Colonic mucosa (tissue), 4 donors: ENCODE results near the gene CETP. TPM values are rescaled to one million over a fixed set of nuclear protein-coding genes. Genes with fewer than 3 reads are reported as not detected.
A peak's percentile ranks its signal among the peaks of the same experiment; 100 is the strongest.

ENCODE experiments used
- DNase-seq: peaks from one replicate; pipeline ENCODE4 v3.0.0-alpha.2; 2020
- H3K27ac ChIP-seq: fragments of 200-600 bp; one replicate; pipeline ENCODE4 v1.8.0; 2021
- H3K27me3 ChIP-seq: fragments of 200-600 bp; one replicate; pipeline ENCODE4 v1.8.0; 2021
- H3K36me3 ChIP-seq: fragments of 200-600 bp; one replicate; pipeline ENCODE4 v1.8.0; 2021
- H3K4me1 ChIP-seq: fragments of 200-600 bp; one replicate; pipeline ENCODE4 v1.8.0; 2021; ENCODE audit warnings: mild to moderate bottlenecking
- H3K4me3 ChIP-seq: fragments of 200-600 bp; one replicate; pipeline ENCODE4 v1.8.0; 2021
- H3K9ac ChIP-seq, 2 donors: one replicate each; pipeline ENCODE4 v1.7.0; 2013; ENCODE audit warnings: control low read depth in 2 of 2, low read depth in 2 of 2, low read length in 2 of 2
- H3K9me3 ChIP-seq: fragments of 200-600 bp; one replicate; pipeline ENCODE4 v1.8.0; 2021
- intact Hi-C: fragments of 100-400 bp; cut with DNase I; formaldehyde crosslinking; loops from one replicate; pipeline ENCODE4 v1.14.1; 2022
- total RNA-seq, 2 donors: library from RNA; stranded (reverse); fragmentation: NEBNext Ultra II Directional in 1 of 2; extraction: Animal tissue kit (Norgen Biotek cat#: 25700) in 1 of 2; gene quantifications; one replicate each; pipeline ENCODE4 v1.2.1, GENCODE V29; 2021
- TF ChIP-seq, protein P1 (sequence below): fragments of 200-600 bp; IDR thresholded peaks from one replicate; pipeline ENCODE4 v1.8.0; 2022; ENCODE audit warnings: antibody characterized with exemption, mild to moderate bottlenecking
- donor health status: healthy.
- donor health status: DM: no; HTN: no; CAD: no.
- donor health status: DM: no; HTN: no; CAD: no.

The CETP gene
- total RNA-seq, 2 donors from 2014 or later, result not detected

GRCh38 chr16:56964243-56965148 is 2.7 kb downstream of the CETP start:
- TF ChIP-seq, protein P1, sequence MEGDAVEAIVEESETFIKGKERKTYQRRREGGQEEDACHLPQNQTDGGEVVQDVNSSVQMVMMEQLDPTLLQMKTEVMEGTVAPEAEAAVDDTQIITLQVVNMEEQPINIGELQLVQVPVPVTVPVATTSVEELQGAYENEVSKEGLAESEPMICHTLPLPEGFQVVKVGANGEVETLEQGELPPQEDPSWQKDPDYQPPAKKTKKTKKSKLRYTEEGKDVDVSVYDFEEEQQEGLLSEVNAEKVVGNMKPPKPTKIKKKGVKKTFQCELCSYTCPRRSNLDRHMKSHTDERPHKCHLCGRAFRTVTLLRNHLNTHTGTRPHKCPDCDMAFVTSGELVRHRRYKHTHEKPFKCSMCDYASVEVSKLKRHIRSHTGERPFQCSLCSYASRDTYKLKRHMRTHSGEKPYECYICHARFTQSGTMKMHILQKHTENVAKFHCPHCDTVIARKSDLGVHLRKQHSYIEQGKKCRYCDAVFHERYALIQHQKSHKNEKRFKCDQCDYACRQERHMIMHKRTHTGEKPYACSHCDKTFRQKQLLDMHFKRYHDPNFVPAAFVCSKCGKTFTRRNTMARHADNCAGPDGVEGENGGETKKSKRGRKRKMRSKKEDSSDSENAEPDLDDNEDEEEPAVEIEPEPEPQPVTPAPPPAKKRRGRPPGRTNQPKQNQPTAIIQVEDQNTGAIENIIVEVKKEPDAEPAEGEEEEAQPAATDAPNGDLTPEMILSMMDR, result peak; percentile 95
- no peaks in the 10 kb centered on the region for H3K9me3 ChIP-seq
- H3K4me3 ChIP-seq, result no peak overlapping the region
- H3K9ac ChIP-seq, result no peak overlapping the region
- no peak overlapping the region for H3K27ac ChIP-seq
- no peaks in the 10 kb centered on the region for H3K36me3 ChIP-seq
- peak; percentile 98 for DNase-seq
- no peaks in the 10 kb centered on the region for H3K4me1 ChIP-seq
- H3K27me3 ChIP-seq, result no peaks in the 10 kb centered on the region
- intact Hi-C loops, result loop anchor here (5.0 to 10.0 kb wide), 3 partner anchors 78 to 203 kb away; no protein-coding TSS in a partner anchor

- H3K27ac ChIP-seq, result peak overlapping the region; percentile 33
- H3K9me3 ChIP-seq, result no peaks in the 10 kb centered on the region
- TF ChIP-seq, protein P1, result no peak
- no peaks in the 10 kb centered on the region for H3K36me3 ChIP-seq
- no peaks in the 10 kb centered on the region for H3K27me3 ChIP-seq
- no peak overlapping the region for H3K4me3 ChIP-seq
- peak; percentile 17 for DNase-seq
- no peaks in the 10 kb centered on the region for H3K4me1 ChIP-seq
- intact Hi-C loops, result loop anchor here (10.0 kb wide), 1 partner anchor 119 kb away; no protein-coding TSS in a partner anchor
- peak overlapping the region in 1 of 2 donors; percentile 47 for H3K9ac ChIP-seq
Measured at GRCh38 chr16:56965149-56966092, 3.7 kb downstream of the CETP start.

DNA sequence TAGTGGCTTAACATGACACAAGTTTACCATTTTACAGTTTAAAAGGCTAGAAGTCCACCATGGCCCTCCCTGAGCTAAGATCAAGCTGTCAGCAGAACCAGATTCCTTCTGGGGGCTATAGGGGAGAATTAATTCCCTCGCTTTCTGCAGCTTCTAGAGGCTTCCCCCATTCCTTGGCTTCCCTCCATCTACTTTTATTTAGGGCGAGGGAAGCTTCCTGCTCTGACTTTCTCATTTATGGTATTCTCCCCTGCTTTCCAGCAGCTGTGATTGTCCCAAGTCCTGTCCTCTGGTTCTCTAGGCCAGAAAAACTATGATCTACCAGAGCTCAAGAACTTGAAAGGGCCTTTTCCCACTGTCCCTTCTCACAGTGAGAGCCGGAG is 4.3 kb downstream of the CETP start:
- intact Hi-C loops, result loop anchor here (10.0 kb wide), 1 partner anchor 119 kb away; no protein-coding TSS in a partner anchor
- no peaks in the 10 kb centered on the region for H3K36me3 ChIP-seq
- TF ChIP-seq, protein P1, result no peak
- H3K4me3 ChIP-seq, result no peak overlapping the region
- H3K4me1 ChIP-seq, result no peaks in the 10 kb centered on the region
- no peaks in the 10 kb centered on the region for H3K9me3 ChIP-seq
- H3K27ac ChIP-seq, result peak overlapping the region; percentile 33
- no peak for DNase-seq
- peak overlapping the region; percentile 24 to 47 for H3K9ac ChIP-seq
- H3K27me3 ChIP-seq, result no peaks in the 10 kb centered on the region

DNA sequence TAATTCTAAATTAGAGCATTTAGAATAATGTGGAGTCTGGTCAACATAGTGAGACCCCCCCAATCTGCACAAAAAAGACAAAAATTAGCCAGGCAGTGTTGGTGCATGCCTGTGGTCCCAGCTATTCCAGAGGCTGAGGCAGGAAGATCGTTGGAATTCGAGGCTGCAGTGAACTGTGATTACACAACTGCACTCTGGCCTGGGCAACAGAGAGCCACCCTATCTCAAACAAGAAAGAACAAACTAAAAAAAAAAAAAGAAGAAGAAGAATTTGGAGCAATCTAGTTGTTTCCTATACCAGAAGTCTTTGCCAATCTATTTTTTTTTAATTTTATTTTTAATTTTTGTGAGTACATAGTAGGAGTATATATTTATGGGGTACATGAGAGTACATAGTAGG is 6.0 kb downstream of the CETP start:
- Histone ChIP-seq H3K9ac (no peak overlapping the region), H3K4me3 (no peak overlapping the region), H3K4me1 (no peaks in the 10 kb centered on the region), H3K9me3 (no peaks in the 10 kb centered on the region), H3K36me3 (no peaks in the 10 kb centered on the region), H3K27ac (no peak overlapping the region), H3K27me3 (no peaks in the 10 kb centered on the region)
- TF ChIP-seq, protein P1, result no peak
- DNase-seq, result no peak
- intact Hi-C loops, result loop anchor here (10.0 kb wide), 1 partner anchor 117 kb away; no protein-coding TSS in a partner anchor

DNA sequence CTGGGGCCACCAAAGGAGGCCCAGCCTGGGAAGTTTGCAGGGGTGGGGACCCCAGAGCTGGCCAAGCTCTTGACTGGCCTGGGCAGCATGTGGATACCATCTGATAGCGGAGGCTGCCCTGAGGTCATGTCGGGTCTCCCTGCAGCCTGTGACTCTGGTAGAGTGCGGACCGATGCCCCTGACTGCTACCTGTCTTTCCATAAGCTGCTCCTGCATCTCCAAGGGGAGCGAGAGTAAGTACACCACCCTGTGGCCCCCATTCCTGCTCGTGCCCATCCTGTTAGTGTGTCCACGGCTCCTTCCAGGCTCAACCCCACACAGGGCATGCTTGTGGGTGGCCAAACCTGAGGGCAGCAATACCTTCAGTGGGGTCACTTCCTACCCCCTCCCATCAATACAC is 8.0 kb downstream of the CETP start:
- Histone ChIP-seq H3K9ac (no peak overlapping the region), H3K4me1 (no peaks in the 10 kb centered on the region), H3K36me3 (no peaks in the 10 kb centered on the region), H3K4me3 (no peak overlapping the region), H3K9me3 (no peaks in the 10 kb centered on the region), H3K27ac (no peak overlapping the region), H3K27me3 (no peaks in the 10 kb centered on the region)
- TF ChIP-seq, protein P1, result no peak
- intact Hi-C loops, result loop anchor here (5.0 to 10.0 kb wide), 2 partner anchors 58 to 115 kb away; no protein-coding TSS in a partner anchor
- no peak for DNase-seq
